Left ventricle myocardium superior (tissue), 1 donor: ENCODE data around the gene CPNE2. TPM values are rescaled to one million over a fixed set of nuclear protein-coding genes. Genes with fewer than 3 reads are reported as not detected.

ENCODE experiments used
- ATAC-seq: fragments of 200-7000 bp; cut with Tn5 transposase; one replicate; pipeline ENCODE4 v1.9.1; 2020; ENCODE audit warnings: mild to moderate bottlenecking, moderate library complexity
- DNase-seq: peaks from one replicate; pipeline ENCODE4 v3.0.0-alpha.2; 2020
- intact Hi-C: fragments of 100-400 bp; cut with micrococcal nuclease; formaldehyde crosslinking; loops from one replicate; pipeline ENCODE4 v1.11.0; 2022
- total RNA-seq: library from RNA; stranded (reverse); fragmentation: NEBNext Ultra II Directional; extraction: Animal tissue kit (Norgen Biotek cat#: 25700); gene quantifications from one replicate; pipeline ENCODE4 v1.2.1, GENCODE V29; 2021
- donor health status: DM: no; HTN: yes; CAD: no; lungs with severe emphysema.

CPNE2 gene
- total RNA-seq, 1 donor from 2014 or later, result 11.2 TPM

GRCh38 chr16:57112403-57113041 is 20.1 kb downstream of the CPNE2 start:
- DNase-seq, result no peak
- intact Hi-C loops, result no loop called here
- ATAC-seq, result no peak

GRCh38 chr16:57113042-57113453 is 20.7 kb downstream of the CPNE2 start:
- intact Hi-C loops, result no loop called here
- DNase-seq (no peak), ATAC-seq (no peak)

- intact Hi-C loops, result no loop called here
- no peak for DNase-seq
- no peak for ATAC-seq
These were observed 21.3 kb downstream of the CPNE2 start for GRCh38 chr16:57113664-57114063.

GRCh38 chr16:57115168-57115513 is 22.8 kb downstream of the CPNE2 start:
- ATAC-seq, result no peak
- no peak for DNase-seq
- intact Hi-C loops, result no loop called here

GRCh38 chr16:57115514-57116182 is 23.3 kb downstream of the CPNE2 start:
- DNase-seq, result peak; percentile 85
- intact Hi-C loops, result no loop called here
- ATAC-seq, result peak; percentile 94

GRCh38 chr16:57118461-57119084 is 26.2 kb downstream of the CPNE2 start:
- no peak for ATAC-seq
- intact Hi-C loops, result no loop called here
- no peak for DNase-seq

- DNase-seq (no peak), ATAC-seq (no peak)
- intact Hi-C loops, result no loop called here
These were observed 31.0 kb downstream of the CPNE2 start for GRCh38 chr16:57123216-57123973.

- ATAC-seq, result no peak
- intact Hi-C loops, result no loop called here
These were observed 31.7 kb downstream of the CPNE2 start for GRCh38 chr16:57123974-57124674.

GRCh38 chr16:57125376-57125775 is 33.0 kb downstream of the CPNE2 start:
- intact Hi-C loops, result no loop called here
- no peak for DNase-seq
- no peak for ATAC-seq

More at GRCh38 chr16:57123974-57124674, 31.7 kb downstream of the CPNE2 start:
- DNase-seq, result no peak

- DNase-seq, result no peak
These were observed 33.6 kb downstream of the CPNE2 start for GRCh38 chr16:57125969-57126368.

GRCh38 chr16:57126411-57126810 is 34.0 kb downstream of the CPNE2 start:
- intact Hi-C loops, result no loop called here
- ATAC-seq, result no peak
- DNase-seq, result no peak

More at GRCh38 chr16:57125969-57126368, 33.6 kb downstream of the CPNE2 start:
- intact Hi-C loops, result no loop called here
- ATAC-seq, result no peak

- ATAC-seq, result no peak
- intact Hi-C loops, result no loop called here
- no peak for DNase-seq
These were observed 34.8 kb downstream of the CPNE2 start for GRCh38 chr16:57127037-57127763.

- ATAC-seq (no peak), DNase-seq (no peak)
- intact Hi-C loops, result no loop called here
These were observed 35.5 kb downstream of the CPNE2 start for GRCh38 chr16:57127836-57128235.

GRCh38 chr16:57128771-57129389 is 36.5 kb downstream of the CPNE2 start:
- DNase-seq (no peak), ATAC-seq (no peak)
- intact Hi-C loops, result no loop called here

- ATAC-seq (no peak), DNase-seq (no peak)
- intact Hi-C loops, result no loop called here
These were observed 38.6 kb downstream of the CPNE2 start for GRCh38 chr16:57130950-57131321.

GRCh38 chr16:57131351-57131970 is 39.1 kb downstream of the CPNE2 start:
- ATAC-seq (no peak), DNase-seq (no peak)
- intact Hi-C loops, result no loop called here

- ATAC-seq (no peak), DNase-seq (no peak)
- intact Hi-C loops, result no loop called here
These were observed 40.1 kb downstream of the CPNE2 start for GRCh38 chr16:57132470-57132869.

- ATAC-seq (no peak), DNase-seq (no peak)
- intact Hi-C loops, result no loop called here
These were observed 40.6 kb downstream of the CPNE2 start for GRCh38 chr16:57133031-57133430.
